HepG2 (cell line): Measurements from ENCODE around the gene SPIRE1. TPM values are rescaled to one million over a fixed set of nuclear protein-coding genes. Genes with fewer than 3 reads are reported as not detected.

Experiments
- AFF4 ChIP-seq: sonication (generic); formaldehyde crosslinking; IDR thresholded peaks from 2 replicates; pipeline ENCODE4 v1.4.0; 2020; ENCODE audit warnings: missing genetic modification reagents
- ATF3 ChIP-seq: sonication (generic); formaldehyde crosslinking; IDR thresholded peaks from 2 replicates; pipeline ENCODE4 v1.4.0; 2020; ENCODE audit warnings: missing genetic modification reagents
- GATAD2A ChIP-seq: IDR thresholded peaks from 2 replicates; pipeline ENCODE4 v1.6.1; 2016
- KIAA2018 ChIP-seq: sonication (generic); formaldehyde crosslinking; IDR thresholded peaks from 2 replicates; pipeline ENCODE4 v1.5.0; 2020; ENCODE audit warnings: mild to moderate bottlenecking, missing genetic modification reagents, borderline replicate concordance
- NCOA1 ChIP-seq: sonication (generic); formaldehyde crosslinking; IDR thresholded peaks from 2 replicates; pipeline ENCODE4 v1.9.0; 2021; ENCODE audit warnings: missing genetic modification reagents
- POLR2G ChIP-seq: fragments of 200-400 bp; formaldehyde crosslinking; IDR thresholded peaks from 2 replicates; pipeline ENCODE4 v1.6.1; 2018; ENCODE audit warnings: mild to moderate bottlenecking, low read depth, low read length, moderate library complexity
- RELA ChIP-seq: sonication (generic); formaldehyde crosslinking; IDR thresholded peaks from 2 replicates; pipeline ENCODE4 v1.4.0; 2020; ENCODE audit warnings: missing genetic modification reagents
- THAP9 ChIP-seq: sonication (generic); formaldehyde crosslinking; IDR thresholded peaks from 2 replicates; pipeline ENCODE4; 2020; ENCODE audit warnings: missing genetic modification reagents, mild to moderate bottlenecking, borderline replicate concordance
- ZNF382 ChIP-seq: sonication (generic); formaldehyde crosslinking; IDR thresholded peaks from 2 replicates; pipeline ENCODE4 v1.5.0; 2020; ENCODE audit warnings: missing genetic modification reagents, mild to moderate bottlenecking, borderline replicate concordance
- ZNF777 ChIP-seq: sonication (generic); formaldehyde crosslinking; IDR thresholded peaks from 2 replicates; pipeline ENCODE4 v1.4.0; 2020; ENCODE audit warnings: missing genetic modification reagents
- ZSCAN29 ChIP-seq: sonication (generic); formaldehyde crosslinking; conservative IDR thresholded peaks from 2 replicates; pipeline ENCODE4 v1.4.0; 2020; ENCODE audit warnings: mild to moderate bottlenecking, missing genetic modification reagents
- polyA plus RNA-seq, 8 experiments: library from polyadenylated mRNA; depleted of rRNA in 3 of 8; stranded (reverse) in 7 of 8; unstranded in 1 of 8; fragments of >200 nt; fragmentation: Illumina TruSeq in 4 of 8; extraction: Trizol in 4 of 8; gene quantifications; 2 replicates each; pipeline versions ENCODE4 v1.2.1 to v1.2.3, GENCODE V29; 2011 to 2016; ENCODE audit warnings: low read depth in 4 of 8, missing spikeins in 1 of 8, mixed read lengths in 1 of 8; ENCODE audit not compliant: insufficient read depth in 1 of 8
- total RNA-seq, 5 experiments: library from RNA; depleted of rRNA; stranded (reverse); fragments of >200 nt; fragmentation: Illumina TruSeq; extraction: Trizol; gene quantifications; 2 replicates each; pipeline ENCODE4 v1.2.3, GENCODE V29; 2016; ENCODE audit warnings: low read depth in 1 of 5

The SPIRE1 gene
- total and polyA plus RNA-seq, 2 of the 13 experiments (the other 11 are each of a cell fraction or from before 2014, with no cell fraction given) = 9.9 to 21.3 TPM

GRCh38 chr18:12702221-12703095 is 44.6 kb upstream of the SPIRE1 start, which contains the start of the genes CEP76 and PSMG2 (continued):
- TF ChIP-seq POLR2G (peak; percentile 96), ZSCAN29 (CRISPR knock-in tag) (peak; percentile 25; the same call in 1 of the 2 replicates), GATAD2A (CRISPR knock-in tag) (peak; percentile 48; the same call in 1 of the 2 replicates), THAP9 (CRISPR knock-in tag) (peak; percentile 89; the same call in 1 of the 2 replicates), KIAA2018 (CRISPR knock-in tag) (0 out of 2 replicates have a peak, but pooled peaks have one; percentile 89), AFF4 (CRISPR knock-in tag) (0 out of 2 replicates have a peak, but pooled peaks have one; percentile 46), NCOA1 (CRISPR knock-in tag) (0 out of 2 replicates have a peak, but pooled peaks have one; percentile 22), ZNF777 (CRISPR knock-in tag) (peak; percentile 28; the same call in 1 of the 2 replicates), ZNF382 (CRISPR knock-in tag) (no peak), RELA (CRISPR knock-in tag) (peak; percentile 9; the same call in 1 of the 2 replicates), ATF3 (CRISPR knock-in tag) (0 out of 2 replicates have a peak, but pooled peaks have one; percentile 12)
